WTC11 (cell line): ENCODE measurements around the gene POLD1. TPM values are rescaled to one million over a fixed set of nuclear protein-coding genes. Genes with fewer than 3 reads are reported as not detected.

ENCODE experiments used
- ATAC-seq: fragments of 200-7000 bp; cut with Tn5 transposase; 2 replicates; pipeline ENCODE4 v1.10.0; 2021; ENCODE audit warnings: mild to moderate bottlenecking, moderate library complexity
- CTCF ChIA-PET: fragments of 300-600 bp; sonication (Branson Sonifier 250); formaldehyde crosslinking; loops from one replicate; lab custom pipeline; 2021; ENCODE audit warnings: antibody characterized with exemption; lab: Charles Lee
- POLR2A ChIA-PET: fragments of 350-600 bp; sonication (Branson Sonifier 250); formaldehyde crosslinking; loops from one replicate; lab custom pipeline; 2021; ENCODE audit warnings: antibody characterized with exemption; lab: Charles Lee
- DNase-seq: peaks from one replicate; pipeline ENCODE4 v3.0.0; 2021; ENCODE audit warnings: low spot score
- H3K27ac Mint-ChIP-seq: 2 replicates; pipeline ENCODE4 v1.8.0; 2021; ENCODE audit warnings: mixed read lengths
- H3K27me3 Mint-ChIP-seq: 2 replicates; pipeline ENCODE4 v1.8.0; 2021; ENCODE audit warnings: low read depth, mild to moderate bottlenecking, moderate library complexity, mixed read lengths
- H3K36me3 Mint-ChIP-seq: 2 replicates; pipeline ENCODE4 v1.8.0; 2021; ENCODE audit warnings: mixed read lengths
- H3K4me1 Mint-ChIP-seq: 2 replicates; pipeline ENCODE4 v1.8.0; 2022; ENCODE audit warnings: mixed read lengths
- H3K4me3 Mint-ChIP-seq: 2 replicates; pipeline ENCODE4 v1.8.0; 2021; ENCODE audit warnings: mild to moderate bottlenecking, moderate library complexity, mixed read lengths
- H3K9me3 Mint-ChIP-seq: 2 replicates; pipeline ENCODE4 v1.8.0; 2021; ENCODE audit warnings: mixed read lengths
- AR ChIP-seq: fragments of 250-450 bp; sonication (Bioruptor Pico); IDR thresholded peaks from 2 replicates; pipeline ENCODE4 v1.9.0; 2021; ENCODE audit warnings: mild to moderate bottlenecking
- ATF1 ChIP-seq: sonication (generic); formaldehyde crosslinking; IDR thresholded peaks from 2 replicates; pipeline ENCODE4 v1.8.1; 2023; ENCODE audit warnings: mild to moderate bottlenecking, moderate library complexity, missing genetic modification reagents
- E2F4 ChIP-seq: sonication (generic); formaldehyde crosslinking; IDR thresholded peaks from 2 replicates; pipeline ENCODE4 v1.8.1; 2022; ENCODE audit warnings: low read depth, mild to moderate bottlenecking, moderate library complexity, missing genetic modification reagents, borderline replicate concordance
- EMX1 ChIP-seq: fragments of 250-450 bp; sonication (Bioruptor Pico); IDR thresholded peaks from 2 replicates; pipeline ENCODE4 v1.8.0; 2021; ENCODE audit warnings: mild to moderate bottlenecking
- FOXJ3 ChIP-seq: sonication (generic); formaldehyde crosslinking; IDR thresholded peaks from 2 replicates; pipeline ENCODE4 v1.9.0; 2021; ENCODE audit warnings: missing genetic modification reagents, mild to moderate bottlenecking, borderline replicate concordance
- FOXP1 ChIP-seq: sonication (generic); formaldehyde crosslinking; IDR thresholded peaks from 2 replicates; pipeline ENCODE4 v1.8.0; 2022; ENCODE audit warnings: missing genetic modification reagents, mild to moderate bottlenecking, moderate library complexity, borderline replicate concordance
- HMGA2 ChIP-seq: fragments of 250-450 bp; sonication (Bioruptor Pico); IDR thresholded peaks from 2 replicates; pipeline ENCODE4 v1.4.0; 2021; ENCODE audit warnings: mild to moderate bottlenecking, moderate library complexity
- HMGXB4 ChIP-seq: sonication (generic); formaldehyde crosslinking; IDR thresholded peaks from 2 replicates; pipeline ENCODE4 v1.8.1; 2023; ENCODE audit warnings: mild to moderate bottlenecking, moderate library complexity, missing genetic modification reagents
- NR2C2 ChIP-seq: sonication (generic); formaldehyde crosslinking; IDR thresholded peaks from 2 replicates; pipeline ENCODE4 v1.8.0; 2022; ENCODE audit warnings: mild to moderate bottlenecking, missing genetic modification reagents
- SMAD3 ChIP-seq: sonication (generic); formaldehyde crosslinking; IDR thresholded peaks from 2 replicates; pipeline ENCODE4 v1.8.0; 2022; ENCODE audit warnings: missing genetic modification reagents, mild to moderate bottlenecking, borderline replicate concordance
- USF1 ChIP-seq: sonication (generic); formaldehyde crosslinking; IDR thresholded peaks from 2 replicates; pipeline ENCODE4 v1.8.0; 2022; ENCODE audit warnings: mild to moderate bottlenecking, missing genetic modification reagents
- ZNF416 ChIP-seq: fragments of 250-450 bp; sonication (Bioruptor Pico); IDR thresholded peaks from 2 replicates; pipeline ENCODE4 v1.9.0; 2021; ENCODE audit warnings: mild to moderate bottlenecking, inconsistent platforms
- ZNF532 ChIP-seq: fragments of 250-450 bp; sonication (Bioruptor Pico); IDR thresholded peaks from 2 replicates; pipeline ENCODE4 v1.9.0; 2021; ENCODE audit warnings: mild to moderate bottlenecking, borderline replicate concordance
- total RNA-seq: library from RNA; stranded (reverse); gene quantifications from 3 replicates; pipeline ENCODE4 v1.2.3, GENCODE V29; 2021
- TF ChIP-seq, protein P1 (sequence below): fragments of 250-450 bp; sonication (Bioruptor Pico); IDR thresholded peaks from 2 replicates; pipeline ENCODE4 v1.8.0; 2021; ENCODE audit warnings: mild to moderate bottlenecking
- TF ChIP-seq, protein P2 (sequence below): sonication (generic); formaldehyde crosslinking; IDR thresholded peaks from 2 replicates; pipeline ENCODE4 v1.8.1; 2023; ENCODE audit warnings: mild to moderate bottlenecking, missing genetic modification reagents, borderline replicate concordance
- TF ChIP-seq, protein P3 (sequence below): sonication (generic); formaldehyde crosslinking; conservative IDR thresholded peaks from 2 replicates; pipeline ENCODE4 v1.8.1; 2023; ENCODE audit warnings: mild to moderate bottlenecking, low read depth, missing genetic modification reagents, moderate library complexity

POLD1 gene
- total RNA-seq, 1 experiment from 2014 or later, result 163 TPM

GRCh38 chr19:50428772-50429463 is 44.8 kb downstream of the POLD1 start:
- H3K27me3 Mint-ChIP-seq, result peaks cover 35% of the 10 kb centered on the region
- peak overlapping the region; percentile 22; the same call in 1 of the 2 replicates for H3K4me3 Mint-ChIP-seq
- no peak overlapping the region for H3K27ac Mint-ChIP-seq
- no peaks in the 10 kb centered on the region; the same call in 1 of the 2 replicates for H3K36me3 Mint-ChIP-seq
- no peak for ATAC-seq
- ChIA-PET POLR2A (interaction anchor here (1.4 kb wide), 1 partner anchor 13 kb away, joined by 3 read pairs; no protein-coding TSS in a partner anchor), CTCF (interaction anchor here (0.6 to 3.3 kb wide), 6 partner anchors 14 to 179 kb away, joined by 3 to 16 read pairs (median 4); no protein-coding TSS in a partner anchor)
- peaks cover 24% of the 10 kb centered on the region for H3K4me1 Mint-ChIP-seq
- no peak for DNase-seq
- H3K9me3 Mint-ChIP-seq, result no peaks in the 10 kb centered on the region
- TF ChIP-seq EMX1 (CRISPR knock-in tag), result no peak
- no peak for TF ChIP-seq ZNF416 (CRISPR knock-in tag)
- no peak for TF ChIP-seq USF1 (CRISPR knock-in tag)
- no peak for TF ChIP-seq ATF1 (CRISPR knock-in tag)
- TF ChIP-seq, protein P1, sequence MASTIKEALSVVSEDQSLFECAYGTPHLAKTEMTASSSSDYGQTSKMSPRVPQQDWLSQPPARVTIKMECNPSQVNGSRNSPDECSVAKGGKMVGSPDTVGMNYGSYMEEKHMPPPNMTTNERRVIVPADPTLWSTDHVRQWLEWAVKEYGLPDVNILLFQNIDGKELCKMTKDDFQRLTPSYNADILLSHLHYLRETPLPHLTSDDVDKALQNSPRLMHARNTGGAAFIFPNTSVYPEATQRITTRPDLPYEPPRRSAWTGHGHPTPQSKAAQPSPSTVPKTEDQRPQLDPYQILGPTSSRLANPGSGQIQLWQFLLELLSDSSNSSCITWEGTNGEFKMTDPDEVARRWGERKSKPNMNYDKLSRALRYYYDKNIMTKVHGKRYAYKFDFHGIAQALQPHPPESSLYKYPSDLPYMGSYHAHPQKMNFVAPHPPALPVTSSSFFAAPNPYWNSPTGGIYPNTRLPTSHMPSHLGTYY (CRISPR knock-in tag), result no peak
- TF ChIP-seq, protein P2, sequence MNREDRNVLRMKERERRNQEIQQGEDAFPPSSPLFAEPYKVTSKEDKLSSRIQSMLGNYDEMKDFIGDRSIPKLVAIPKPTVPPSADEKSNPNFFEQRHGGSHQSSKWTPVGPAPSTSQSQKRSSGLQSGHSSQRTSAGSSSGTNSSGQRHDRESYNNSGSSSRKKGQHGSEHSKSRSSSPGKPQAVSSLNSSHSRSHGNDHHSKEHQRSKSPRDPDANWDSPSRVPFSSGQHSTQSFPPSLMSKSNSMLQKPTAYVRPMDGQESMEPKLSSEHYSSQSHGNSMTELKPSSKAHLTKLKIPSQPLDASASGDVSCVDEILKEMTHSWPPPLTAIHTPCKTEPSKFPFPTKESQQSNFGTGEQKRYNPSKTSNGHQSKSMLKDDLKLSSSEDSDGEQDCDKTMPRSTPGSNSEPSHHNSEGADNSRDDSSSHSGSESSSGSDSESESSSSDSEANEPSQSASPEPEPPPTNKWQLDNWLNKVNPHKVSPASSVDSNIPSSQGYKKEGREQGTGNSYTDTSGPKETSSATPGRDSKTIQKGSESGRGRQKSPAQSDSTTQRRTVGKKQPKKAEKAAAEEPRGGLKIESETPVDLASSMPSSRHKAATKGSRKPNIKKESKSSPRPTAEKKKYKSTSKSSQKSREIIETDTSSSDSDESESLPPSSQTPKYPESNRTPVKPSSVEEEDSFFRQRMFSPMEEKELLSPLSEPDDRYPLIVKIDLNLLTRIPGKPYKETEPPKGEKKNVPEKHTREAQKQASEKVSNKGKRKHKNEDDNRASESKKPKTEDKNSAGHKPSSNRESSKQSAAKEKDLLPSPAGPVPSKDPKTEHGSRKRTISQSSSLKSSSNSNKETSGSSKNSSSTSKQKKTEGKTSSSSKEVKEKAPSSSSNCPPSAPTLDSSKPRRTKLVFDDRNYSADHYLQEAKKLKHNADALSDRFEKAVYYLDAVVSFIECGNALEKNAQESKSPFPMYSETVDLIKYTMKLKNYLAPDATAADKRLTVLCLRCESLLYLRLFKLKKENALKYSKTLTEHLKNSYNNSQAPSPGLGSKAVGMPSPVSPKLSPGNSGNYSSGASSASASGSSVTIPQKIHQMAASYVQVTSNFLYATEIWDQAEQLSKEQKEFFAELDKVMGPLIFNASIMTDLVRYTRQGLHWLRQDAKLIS, result no peak
- TF ChIP-seq, protein P3, sequence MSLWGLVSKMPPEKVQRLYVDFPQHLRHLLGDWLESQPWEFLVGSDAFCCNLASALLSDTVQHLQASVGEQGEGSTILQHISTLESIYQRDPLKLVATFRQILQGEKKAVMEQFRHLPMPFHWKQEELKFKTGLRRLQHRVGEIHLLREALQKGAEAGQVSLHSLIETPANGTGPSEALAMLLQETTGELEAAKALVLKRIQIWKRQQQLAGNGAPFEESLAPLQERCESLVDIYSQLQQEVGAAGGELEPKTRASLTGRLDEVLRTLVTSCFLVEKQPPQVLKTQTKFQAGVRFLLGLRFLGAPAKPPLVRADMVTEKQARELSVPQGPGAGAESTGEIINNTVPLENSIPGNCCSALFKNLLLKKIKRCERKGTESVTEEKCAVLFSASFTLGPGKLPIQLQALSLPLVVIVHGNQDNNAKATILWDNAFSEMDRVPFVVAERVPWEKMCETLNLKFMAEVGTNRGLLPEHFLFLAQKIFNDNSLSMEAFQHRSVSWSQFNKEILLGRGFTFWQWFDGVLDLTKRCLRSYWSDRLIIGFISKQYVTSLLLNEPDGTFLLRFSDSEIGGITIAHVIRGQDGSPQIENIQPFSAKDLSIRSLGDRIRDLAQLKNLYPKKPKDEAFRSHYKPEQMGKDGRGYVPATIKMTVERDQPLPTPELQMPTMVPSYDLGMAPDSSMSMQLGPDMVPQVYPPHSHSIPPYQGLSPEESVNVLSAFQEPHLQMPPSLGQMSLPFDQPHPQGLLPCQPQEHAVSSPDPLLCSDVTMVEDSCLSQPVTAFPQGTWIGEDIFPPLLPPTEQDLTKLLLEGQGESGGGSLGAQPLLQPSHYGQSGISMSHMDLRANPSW, result no peak
- no peak for TF ChIP-seq HMGXB4 (CRISPR knock-in tag)
- no peak for TF ChIP-seq E2F4 (CRISPR knock-in tag)
- no peak for TF ChIP-seq HMGA2 (CRISPR knock-in tag)
- TF ChIP-seq NR2C2, result no peak
- TF ChIP-seq SMAD3 (CRISPR knock-in tag), result no peak
- no peak for TF ChIP-seq ZNF532 (CRISPR knock-in tag)
- no peak for TF ChIP-seq FOXJ3
- TF ChIP-seq FOXP1, result no peak
- TF ChIP-seq AR (CRISPR knock-in tag), result no peak
